Myocyte (in vitro differentiated cells): ENCODE results near the gene FAM3D. TPM values are rescaled to one million over a fixed set of nuclear protein-coding genes. Genes with fewer than 3 reads are reported as not detected.
A peak's percentile ranks its signal among the peaks of the same experiment; 100 is the strongest.

Source experiments
- DNase-seq: peaks from one replicate; pipeline ENCODE4 v3.0.0-alpha.2; 2012; ENCODE audit warnings: low read depth
- total RNA-seq: library from RNA; depleted of rRNA; stranded (reverse); fragments of >200 nt; gene quantifications from 2 replicates; pipeline ENCODE4 v1.2.3, GENCODE V29; 2014

Gene FAM3D
- total RNA-seq, 1 donor from 2014 or later, result not detected

- DNase-seq, result peak; percentile 41
Measured at GRCh38 chr3:58628823-58629562, 37.6 kb downstream of the FAM3D start.

- no peak for DNase-seq
Measured at GRCh38 chr3:58627941-58628340, 38.6 kb downstream of the FAM3D start.

GRCh38 chr3:58627570-58627885 lies 39.0 kb downstream of the FAM3D start:
- DNase-seq, result peak; percentile 24

GRCh38 chr3:58626841-58627569 lies 39.6 kb downstream of the FAM3D start:
- DNase-seq, result no peak

GRCh38 chr3:58625196-58625824 lies 41.3 kb downstream of the FAM3D start:
- DNase-seq, result no peak

- DNase-seq, result no peak
Measured at GRCh38 chr3:58624550-58624949, 42.0 kb downstream of the FAM3D start.

- DNase-seq, result no peak
Measured at GRCh38 chr3:58623961-58624360, 42.6 kb downstream of the FAM3D start.

- DNase-seq, result no peak
Measured at GRCh38 chr3:58623478-58623877, 43.1 kb downstream of the FAM3D start.

- no peak for DNase-seq
Measured at GRCh38 chr3:58622892-58623291, 43.7 kb downstream of the FAM3D start.

GRCh38 chr3:58622436-58622835 lies 44.1 kb downstream of the FAM3D start:
- DNase-seq, result no peak

GRCh38 chr3:58621086-58621830 lies 45.3 kb downstream of the FAM3D start:
- no peak for DNase-seq

GRCh38 chr3:58620421-58620820 lies 46.2 kb downstream of the FAM3D start:
- DNase-seq, result no peak

GRCh38 chr3:58617338-58617761 lies 49.2 kb downstream of the FAM3D start:
- no peak for DNase-seq

GRCh38 chr3:58613236-58614132 lies 53.1 kb downstream of the FAM3D start:
- no peak for DNase-seq

- DNase-seq, result no peak
Measured at GRCh38 chr3:58612830-58613229, 53.7 kb downstream of the FAM3D start.

- no peak for DNase-seq
Measured at GRCh38 chr3:58609990-58610389, 56.6 kb downstream of the FAM3D start.

- DNase-seq, result no peak
Measured at GRCh38 chr3:58608648-58609047, 57.9 kb downstream of the FAM3D start.

GRCh38 chr3:58607816-58608215 lies 58.8 kb downstream of the FAM3D start:
- DNase-seq, result no peak

GRCh38 chr3:58606693-58607092 lies 59.9 kb downstream of the FAM3D start:
- DNase-seq, result no peak

GRCh38 chr3:58604031-58604430 lies 62.5 kb downstream of the FAM3D start:
- no peak for DNase-seq

- DNase-seq, result no peak
Measured at GRCh38 chr3:58603606-58604005, 63.0 kb downstream of the FAM3D start.
